SJSA1 (cell line): ENCODE results near the gene SMYD4. TPM values are rescaled to one million over a fixed set of nuclear protein-coding genes. Genes with fewer than 3 reads are reported as not detected.
A peak's percentile ranks its signal among the peaks of the same experiment; 100 is the strongest.
"Not testable (repeated sequence)": the region's sequence is repeated elsewhere in the genome, so short reads cannot be mapped to it uniquely, and the experiment has no call there.

Source experiments
- DNase-seq, 2 experiments: peaks; one replicate each; pipeline ENCODE4 v3.0.0-alpha.2; 2015 to 2020; ENCODE audit warnings: low spot score in 2 of 2, low read depth in 1 of 2
- H3K27ac ChIP-seq: fragments of 250-450 bp; sonication (Bioruptor Pico); 2 replicates; pipeline ENCODE4 v1.5.1; 2020; ENCODE audit warnings: mild to moderate bottlenecking, moderate library complexity
- H3K27me3 ChIP-seq: fragments of 250-450 bp; sonication (Bioruptor Pico); replicated peaks from 2 replicates; pipeline ENCODE4 v1.5.1; 2020; ENCODE audit warnings: mild to moderate bottlenecking, moderate library complexity
- H3K36me3 ChIP-seq: fragments of 250-450 bp; sonication (Bioruptor Pico); 2 replicates; pipeline ENCODE4 v1.5.1; 2020; ENCODE audit warnings: mild to moderate bottlenecking
- H3K4me1 ChIP-seq: fragments of 250-450 bp; sonication (Bioruptor Pico); replicated peaks from 2 replicates; pipeline ENCODE4 v1.6.1; 2021; ENCODE audit warnings: mild to moderate bottlenecking
- H3K4me3 ChIP-seq: fragments of 250-450 bp; sonication (Bioruptor Pico); 2 replicates; pipeline ENCODE4 v1.5.1; 2020; ENCODE audit warnings: mild to moderate bottlenecking
- H3K9me3 ChIP-seq: fragments of 250-450 bp; sonication (Bioruptor Pico); replicated peaks from 2 replicates; pipeline ENCODE4 v1.5.1; 2020; ENCODE audit warnings: mild to moderate bottlenecking
- total RNA-seq: library from RNA; depleted of rRNA; stranded (reverse); fragments of >200 nt; shearing (Covaris generic); gene quantifications from 2 replicates; pipeline ENCODE4 v1.2.3, GENCODE V29; 2014

Gene SMYD4
- total RNA-seq, 1 experiment from 2014 or later: 6.3 TPM

GRCh38 chr17:1783834-1784611 lies 45.7 kb downstream of the SMYD4 start:
- DNase-seq: peak in 1 of 2 experiments; percentile 28
- peaks cover 27% of the 10 kb centered on the region for H3K4me1 ChIP-seq
- H3K27me3 ChIP-seq: no peaks in the 10 kb centered on the region
- no peak overlapping the region for H3K27ac ChIP-seq
- H3K36me3 ChIP-seq: peaks cover 39% of the 10 kb centered on the region
- no peaks in the 10 kb centered on the region for H3K9me3 ChIP-seq
- H3K4me3 ChIP-seq: no peak overlapping the region

- H3K36me3 ChIP-seq: peaks cover 42% of the 10 kb centered on the region
- no peak for DNase-seq
- H3K27ac ChIP-seq: no peak overlapping the region
- no peaks in the 10 kb centered on the region for H3K27me3 ChIP-seq
- no peak overlapping the region for H3K4me3 ChIP-seq
- peaks cover 27% of the 10 kb centered on the region for H3K4me1 ChIP-seq
- H3K9me3 ChIP-seq: no peaks in the 10 kb centered on the region
Measured at GRCh38 chr17:1783271-1783670, 46.4 kb downstream of the SMYD4 start.

GRCh38 chr17:1782171-1782567 lies 47.5 kb downstream of the SMYD4 start:
- H3K36me3 ChIP-seq: peaks cover 46% of the 10 kb centered on the region
- no peak for DNase-seq
- H3K9me3 ChIP-seq: no peaks in the 10 kb centered on the region
- H3K4me3 ChIP-seq: no peak overlapping the region
- peaks cover 18% of the 10 kb centered on the region for H3K4me1 ChIP-seq
- H3K27ac ChIP-seq: no peak overlapping the region
- H3K27me3 ChIP-seq: no peaks in the 10 kb centered on the region

GRCh38 chr17:1779571-1780131 lies 50.1 kb downstream of the SMYD4 start:
- Histone ChIP-seq H3K36me3 (peaks cover 32% of the 10 kb centered on the region), H3K9me3 (no peaks in the 10 kb centered on the region), H3K4me3 (no peak overlapping the region), H3K4me1 (peaks cover 15% of the 10 kb centered on the region), H3K27me3 (no peaks in the 10 kb centered on the region), H3K27ac (peak overlapping the region; percentile 62)
- DNase-seq: peak; percentile 80 to 85

- Histone ChIP-seq H3K27ac (no peak overlapping the region), H3K27me3 (no peaks in the 10 kb centered on the region), H3K4me3 (no peak overlapping the region), H3K9me3 (0 out of 2 replicates have a peak, but pooled peaks cover 2% of the 10 kb centered on the region), H3K4me1 (peaks cover 23% of the 10 kb centered on the region), H3K36me3 (peaks cover 16% of the 10 kb centered on the region)
- no peak for DNase-seq
Measured at GRCh38 chr17:1776857-1777256, 52.8 kb downstream of the SMYD4 start.

- no peak for DNase-seq
Measured at GRCh38 chr17:1776328-1776727, 53.4 kb downstream of the SMYD4 start.

GRCh38 chr17:1774390-1775176 lies 55.1 kb downstream of the SMYD4 start:
- no peak overlapping the region for H3K4me3 ChIP-seq
- peaks cover 9% of the 10 kb centered on the region for H3K36me3 ChIP-seq

More at GRCh38 chr17:1776328-1776727, 53.4 kb downstream of the SMYD4 start:
- Histone ChIP-seq H3K9me3 (0 out of 2 replicates have a peak, but pooled peaks cover 2% of the 10 kb centered on the region), H3K27ac (no peak overlapping the region), H3K4me1 (peaks cover 23% of the 10 kb centered on the region), H3K4me3 (no peak overlapping the region), H3K36me3 (peaks cover 13% of the 10 kb centered on the region), H3K27me3 (no peaks in the 10 kb centered on the region)

GRCh38 chr17:1773696-1774181 lies 56.0 kb downstream of the SMYD4 start:
- no peak overlapping the region for H3K4me3 ChIP-seq
- no peak overlapping the region for H3K27ac ChIP-seq
- H3K9me3 ChIP-seq: 0 out of 2 replicates have a peak, but pooled peaks cover 2% of the 10 kb centered on the region
- H3K27me3 ChIP-seq: no peaks in the 10 kb centered on the region
- peaks cover 13% of the 10 kb centered on the region for H3K4me1 ChIP-seq
- no peak for DNase-seq
- peaks cover 8% of the 10 kb centered on the region for H3K36me3 ChIP-seq

More at GRCh38 chr17:1774390-1775176, 55.1 kb downstream of the SMYD4 start:
- no peaks in the 10 kb centered on the region for H3K27me3 ChIP-seq
- 0 out of 2 replicates have a peak, but pooled peaks cover 2% of the 10 kb centered on the region for H3K9me3 ChIP-seq
- H3K4me1 ChIP-seq: peaks cover 18% of the 10 kb centered on the region
- no peak overlapping the region for H3K27ac ChIP-seq
- DNase-seq: no peak

GRCh38 chr17:1773000-1773695 lies 56.6 kb downstream of the SMYD4 start:
- DNase-seq: peak in 1 of 2 experiments; percentile 27
- H3K4me3 ChIP-seq, H3K9me3 ChIP-seq, H3K36me3 ChIP-seq, H3K27me3 ChIP-seq, H3K27ac ChIP-seq: not testable (repeated sequence)
- peaks cover 13% of the 10 kb centered on the region for H3K4me1 ChIP-seq

- H3K4me1 ChIP-seq: peaks cover 13% of the 10 kb centered on the region
- no peaks in the 10 kb centered on the region for H3K27me3 ChIP-seq
- peak in 1 of 2 experiments; percentile 14 for DNase-seq
- 0 out of 2 replicates have a peak, but pooled peaks cover 2% of the 10 kb centered on the region for H3K9me3 ChIP-seq
- no peaks in the 10 kb centered on the region for H3K36me3 ChIP-seq
- H3K27ac ChIP-seq: no peak overlapping the region
- no peak overlapping the region for H3K4me3 ChIP-seq
Measured at GRCh38 chr17:1769822-1770477, 59.8 kb downstream of the SMYD4 start.

GRCh38 chr17:1767358-1767757 lies 62.3 kb downstream of the SMYD4 start:
- no peak for DNase-seq
- Histone ChIP-seq H3K9me3 (no peaks in the 10 kb centered on the region), H3K4me3 (no peak overlapping the region), H3K27me3 (no peaks in the 10 kb centered on the region), H3K27ac (no peak overlapping the region), H3K4me1 (peaks cover 28% of the 10 kb centered on the region), H3K36me3 (no peaks in the 10 kb centered on the region)

- Histone ChIP-seq H3K9me3 (no peaks in the 10 kb centered on the region), H3K4me3 (no peak overlapping the region), H3K27ac (no peak overlapping the region), H3K4me1 (peaks cover 31% of the 10 kb centered on the region), H3K36me3 (no peaks in the 10 kb centered on the region), H3K27me3 (no peaks in the 10 kb centered on the region)
- DNase-seq: no peak
Measured at GRCh38 chr17:1766382-1767135, 63.1 kb downstream of the SMYD4 start.
